ENCODE results near the gene TRIM43B. TPM values are rescaled to one million over a fixed set of nuclear protein-coding genes. Genes with fewer than 3 reads are reported as not detected.
"Not testable (repeated sequence)": the region's sequence is repeated elsewhere in the genome, so short reads cannot be mapped to it uniquely, and the experiment has no call there.

Gene TRIM43B
- total RNA-seq, 2 experiments from 2014 or later: not detected

- POLR2A ChIA-PET: not testable (repeated sequence)
These were observed 16.6 kb downstream of the TRIM43B start for GRCh38 chr2:95467984-95468383.

GRCh38 chr2:95466572-95466971 is 18.0 kb downstream of the TRIM43B start:
- H3K36me3 Mint-ChIP-seq (ENCODE audit: low read depth); H3K27ac Mint-ChIP-seq; POLR2A ChIA-PET; H3K4me1 Mint-ChIP-seq (ENCODE audit: low read depth); H3K9me3 Mint-ChIP-seq; CTCF ChIA-PET; H3K27me3 Mint-ChIP-seq; DNase-seq; H3K4me3 Mint-ChIP-seq; ATAC-seq; intact Hi-C loops (cut with micrococcal nuclease): not testable (repeated sequence)

More at GRCh38 chr2:95467984-95468383, 16.6 kb downstream of the TRIM43B start:
- H3K36me3 Mint-ChIP-seq (ENCODE audit: low read depth); DNase-seq; ATAC-seq; CTCF ChIA-PET; H3K4me3 Mint-ChIP-seq; H3K27me3 Mint-ChIP-seq; H3K9me3 Mint-ChIP-seq; H3K27ac Mint-ChIP-seq; intact Hi-C loops (cut with micrococcal nuclease); H3K4me1 Mint-ChIP-seq (ENCODE audit: low read depth): not testable (repeated sequence)

- H3K4me1 Mint-ChIP-seq (ENCODE audit: low read depth); H3K36me3 Mint-ChIP-seq (ENCODE audit: low read depth); CTCF ChIA-PET; H3K27me3 Mint-ChIP-seq; intact Hi-C loops (cut with micrococcal nuclease); H3K4me3 Mint-ChIP-seq; H3K9me3 Mint-ChIP-seq; ATAC-seq; H3K27ac Mint-ChIP-seq; DNase-seq; POLR2A ChIA-PET: not testable (repeated sequence)
These were observed 21.3 kb downstream of the TRIM43B start for GRCh38 chr2:95463292-95463691.

GRCh38 chr2:95445317-95445716 is 39.2 kb downstream of the TRIM43B start:
- H3K4me1 Mint-ChIP-seq (ENCODE audit: low read depth); H3K27me3 Mint-ChIP-seq; intact Hi-C loops (cut with micrococcal nuclease); CTCF ChIA-PET; H3K4me3 Mint-ChIP-seq; H3K36me3 Mint-ChIP-seq (ENCODE audit: low read depth); H3K27ac Mint-ChIP-seq; H3K9me3 Mint-ChIP-seq; DNase-seq; POLR2A ChIA-PET; ATAC-seq: not testable (repeated sequence)

GRCh38 chr2:95442474-95443099 is 42.0 kb downstream of the TRIM43B start:
- H3K4me1 Mint-ChIP-seq (ENCODE audit: low read depth); POLR2A ChIA-PET; H3K27me3 Mint-ChIP-seq; H3K4me3 Mint-ChIP-seq; H3K9me3 Mint-ChIP-seq; H3K36me3 Mint-ChIP-seq (ENCODE audit: low read depth); H3K27ac Mint-ChIP-seq; DNase-seq; intact Hi-C loops (cut with micrococcal nuclease); CTCF ChIA-PET; ATAC-seq: not testable (repeated sequence)

GRCh38 chr2:95435872-95436209 is 48.7 kb downstream of the TRIM43B start:
- intact Hi-C loops (cut with micrococcal nuclease): not testable (repeated sequence)

GRCh38 chr2:95435162-95435871 is 49.2 kb downstream of the TRIM43B start:
- H3K4me3 Mint-ChIP-seq; CTCF ChIA-PET; H3K27ac Mint-ChIP-seq; POLR2A ChIA-PET; H3K27me3 Mint-ChIP-seq; intact Hi-C loops (cut with micrococcal nuclease); ATAC-seq; H3K4me1 Mint-ChIP-seq (ENCODE audit: low read depth); H3K36me3 Mint-ChIP-seq (ENCODE audit: low read depth); H3K9me3 Mint-ChIP-seq; DNase-seq: not testable (repeated sequence)

More at GRCh38 chr2:95435872-95436209, 48.7 kb downstream of the TRIM43B start:
- POLR2A ChIA-PET; H3K4me1 Mint-ChIP-seq (ENCODE audit: low read depth); CTCF ChIA-PET; ATAC-seq; H3K27me3 Mint-ChIP-seq; H3K36me3 Mint-ChIP-seq (ENCODE audit: low read depth); H3K9me3 Mint-ChIP-seq; H3K4me3 Mint-ChIP-seq; H3K27ac Mint-ChIP-seq; DNase-seq: not testable (repeated sequence)

- not testable (repeated sequence) for ATAC-seq, H3K4me3 Mint-ChIP-seq
These were observed 50.0 kb downstream of the TRIM43B start for GRCh38 chr2:95434507-95435076.

GRCh38 chr2:95433973-95434372 is 50.6 kb downstream of the TRIM43B start:
- not testable (repeated sequence) for H3K27me3 Mint-ChIP-seq, ATAC-seq, H3K9me3 Mint-ChIP-seq

More at GRCh38 chr2:95434507-95435076, 50.0 kb downstream of the TRIM43B start:
- H3K4me1 Mint-ChIP-seq (ENCODE audit: low read depth); POLR2A ChIA-PET; H3K27ac Mint-ChIP-seq; CTCF ChIA-PET; H3K9me3 Mint-ChIP-seq; H3K36me3 Mint-ChIP-seq (ENCODE audit: low read depth); DNase-seq; H3K27me3 Mint-ChIP-seq; intact Hi-C loops (cut with micrococcal nuclease): not testable (repeated sequence)

GRCh38 chr2:95433373-95433772 is 51.2 kb downstream of the TRIM43B start:
- H3K4me3 Mint-ChIP-seq; DNase-seq; intact Hi-C loops (cut with micrococcal nuclease); H3K27ac Mint-ChIP-seq; CTCF ChIA-PET; H3K4me1 Mint-ChIP-seq (ENCODE audit: low read depth); H3K36me3 Mint-ChIP-seq (ENCODE audit: low read depth); H3K9me3 Mint-ChIP-seq; H3K27me3 Mint-ChIP-seq; ATAC-seq; POLR2A ChIA-PET: not testable (repeated sequence)

More at GRCh38 chr2:95433973-95434372, 50.6 kb downstream of the TRIM43B start:
- H3K36me3 Mint-ChIP-seq (ENCODE audit: low read depth); CTCF ChIA-PET; intact Hi-C loops (cut with micrococcal nuclease); H3K4me3 Mint-ChIP-seq; H3K4me1 Mint-ChIP-seq (ENCODE audit: low read depth); POLR2A ChIA-PET; DNase-seq; H3K27ac Mint-ChIP-seq: not testable (repeated sequence)

- CTCF ChIA-PET; H3K27ac Mint-ChIP-seq; POLR2A ChIA-PET; intact Hi-C loops (cut with micrococcal nuclease); H3K4me3 Mint-ChIP-seq; H3K4me1 Mint-ChIP-seq (ENCODE audit: low read depth); H3K36me3 Mint-ChIP-seq (ENCODE audit: low read depth); DNase-seq; H3K9me3 Mint-ChIP-seq; ATAC-seq; H3K27me3 Mint-ChIP-seq: not testable (repeated sequence)
These were observed 54.6 kb downstream of the TRIM43B start for GRCh38 chr2:95429748-95430467.

All from activated CD8-positive, alpha-beta T cell treated with anti-CD3 and anti-CD28 coated beads for 36 hours (primary cell).